Right forelimb (tissue), 1 donor: ENCODE measurements around the gene LSM7.
A peak's percentile ranks its signal among the peaks of the same experiment; 100 is the strongest.

ENCODE experiments used
- DNase-seq: peaks from one replicate; pipeline ENCODE4 v3.0.0-alpha.2; 2018

Gene LSM7

GRCh38 chr19:2338055-2338615 lies 9.7 kb upstream of the LSM7 start:
- DNase-seq, result no peak

- peak; percentile 72 for DNase-seq
These were observed 8.9 kb upstream of the LSM7 start for GRCh38 chr19:2337329-2337707.

- no peak for DNase-seq
These were observed 8.3 kb upstream of the LSM7 start for GRCh38 chr19:2336528-2337328.

GRCh38 chr19:2335848-2336247 lies 7.5 kb upstream of the LSM7 start:
- DNase-seq, result no peak

- DNase-seq, result no peak
These were observed 6.8 kb upstream of the LSM7 start for GRCh38 chr19:2334986-2335846.

GRCh38 chr19:2334426-2334825 lies 6.0 kb upstream of the LSM7 start:
- DNase-seq, result no peak

- DNase-seq, result no peak
These were observed 5.4 kb upstream of the LSM7 start for GRCh38 chr19:2333807-2334211.

GRCh38 chr19:2333027-2333806 lies 4.8 kb upstream of the LSM7 start:
- DNase-seq, result peak; percentile 69

- no peak for DNase-seq
These were observed 4.1 kb upstream of the LSM7 start for GRCh38 chr19:2332341-2333026.

- no peak for DNase-seq
These were observed 3.3 kb upstream of the LSM7 start for GRCh38 chr19:2331601-2332246.

GRCh38 chr19:2330632-2331284 lies 2.4 kb upstream of the LSM7 start:
- no peak for DNase-seq

GRCh38 chr19:2330255-2330631 lies 1.9 kb upstream of the LSM7 start:
- DNase-seq, result no peak

- no peak for DNase-seq
These were observed 1.1 kb upstream of the LSM7 start for GRCh38 chr19:2329501-2329916.

GRCh38 chr19:2329149-2329478 lies 728 bp upstream of the LSM7 start:
- DNase-seq, result no peak

- DNase-seq, result no peak
These were observed 499 bp downstream of the LSM7 start for GRCh38 chr19:2327773-2328400.

GRCh38 chr19:2326699-2327360 lies 1.6 kb downstream of the LSM7 start:
- DNase-seq, result no peak

GRCh38 chr19:2325281-2326046 lies 2.9 kb downstream of the LSM7 start:
- DNase-seq, result no peak

GRCh38 chr19:2324220-2324948 lies 4.0 kb downstream of the LSM7 start:
- DNase-seq, result no peak

- no peak for DNase-seq
These were observed 4.7 kb downstream of the LSM7 start for GRCh38 chr19:2323707-2324106.
